ENCODE measurements around the gene ANKRD44. TPM values are rescaled to one million over a fixed set of nuclear protein-coding genes. Genes with fewer than 3 reads are reported as not detected.

Gene ANKRD44
- total RNA-seq, 2 experiments from 2014 or later, result 223 to 283 TPM

- Mint-ChIP-seq H3K4me1 (peaks cover 29% of the 10 kb centered on the region), H3K9me3 (no peaks in the 10 kb centered on the region), H3K27ac (peak overlapping the region; percentile 62), H3K4me3 (no peak overlapping the region), H3K36me3 (ENCODE audit: low read depth) (peaks cover 59% of the 10 kb centered on the region), H3K27me3 (no peaks in the 10 kb centered on the region)
- no peak for DNase-seq
- ChIA-PET CTCF (no interaction called here), POLR2A (no interaction called here)
Observed at GRCh38 chr2:196984903-196985302, 325.7 kb downstream of the ANKRD44 start.

- H3K4me3 Mint-ChIP-seq, result no peak overlapping the region
- H3K4me1 Mint-ChIP-seq, result peaks cover 20% of the 10 kb centered on the region
- H3K27ac Mint-ChIP-seq, result no peak overlapping the region
- ChIA-PET CTCF (no interaction called here), POLR2A (no interaction called here)
- no peaks in the 10 kb centered on the region for H3K9me3 Mint-ChIP-seq
- no peak for DNase-seq
- H3K27me3 Mint-ChIP-seq, result no peaks in the 10 kb centered on the region
- peaks cover 55% of the 10 kb centered on the region for H3K36me3 Mint-ChIP-seq (ENCODE audit: low read depth)
Observed at GRCh38 chr2:196983934-196984333, 326.6 kb downstream of the ANKRD44 start.

GRCh38 chr2:196980473-196980872 is 330.1 kb downstream of the ANKRD44 start:
- ChIA-PET POLR2A (no interaction called here), CTCF (interaction anchor here (1.1 to 1.5 kb wide), 4 partner anchors 13 to 157 kb away, joined by 3 to 4 read pairs (median 4); no protein-coding TSS in a partner anchor)
- Mint-ChIP-seq H3K9me3 (peaks cover 7% of the 10 kb centered on the region), H3K27ac (no peak overlapping the region), H3K4me1 (peaks cover 5% of the 10 kb centered on the region), H3K4me3 (no peak overlapping the region), H3K27me3 (no peaks in the 10 kb centered on the region), H3K36me3 (ENCODE audit: low read depth) (peaks cover 34% of the 10 kb centered on the region)
- DNase-seq, result no peak

- ChIA-PET CTCF (interaction anchor here (1.1 to 1.4 kb wide), 2 partner anchors 10 to 23 kb away, joined by 3 to 6 read pairs; no protein-coding TSS in a partner anchor), POLR2A (no interaction called here)
- DNase-seq, result no peak
- H3K4me3 Mint-ChIP-seq, result no peak overlapping the region
- peaks cover 7% of the 10 kb centered on the region for H3K4me1 Mint-ChIP-seq
- peaks cover 31% of the 10 kb centered on the region for H3K36me3 Mint-ChIP-seq (ENCODE audit: low read depth)
- no peaks in the 10 kb centered on the region for H3K27me3 Mint-ChIP-seq
- peaks cover 7% of the 10 kb centered on the region for H3K9me3 Mint-ChIP-seq
- H3K27ac Mint-ChIP-seq, result no peak overlapping the region
Observed at GRCh38 chr2:196980001-196980400, 330.6 kb downstream of the ANKRD44 start.

- H3K9me3 Mint-ChIP-seq, result peaks cover 9% of the 10 kb centered on the region
- DNase-seq, result no peak
- ChIA-PET POLR2A (no interaction called here), CTCF (no interaction called here)
- no peak overlapping the region for H3K4me3 Mint-ChIP-seq
- H3K27ac Mint-ChIP-seq, result no peak overlapping the region
- H3K36me3 Mint-ChIP-seq (ENCODE audit: low read depth), result peaks cover 19% of the 10 kb centered on the region
- H3K4me1 Mint-ChIP-seq, result peaks cover 9% of the 10 kb centered on the region
- no peaks in the 10 kb centered on the region for H3K27me3 Mint-ChIP-seq
Observed at GRCh38 chr2:196977507-196977906, 333.1 kb downstream of the ANKRD44 start.

GRCh38 chr2:196974970-196975369 is 335.6 kb downstream of the ANKRD44 start:
- H3K27ac Mint-ChIP-seq, result no peak overlapping the region
- ChIA-PET POLR2A (interaction anchor here (0.6 kb wide), 1 partner anchor 81 kb away, joined by 4 read pairs; no protein-coding TSS in a partner anchor), CTCF (no interaction called here)
- H3K4me1 Mint-ChIP-seq, result peaks cover 10% of the 10 kb centered on the region
- no peak overlapping the region for H3K4me3 Mint-ChIP-seq
- no peaks in the 10 kb centered on the region for H3K27me3 Mint-ChIP-seq
- H3K36me3 Mint-ChIP-seq (ENCODE audit: low read depth), result peaks cover 11% of the 10 kb centered on the region
- peaks cover 9% of the 10 kb centered on the region for H3K9me3 Mint-ChIP-seq
- no peak for DNase-seq

- Mint-ChIP-seq H3K4me3 (no peak overlapping the region), H3K36me3 (ENCODE audit: low read depth) (peaks cover 6% of the 10 kb centered on the region), H3K27me3 (no peaks in the 10 kb centered on the region), H3K9me3 (peaks cover 13% of the 10 kb centered on the region), H3K4me1 (peaks cover 7% of the 10 kb centered on the region), H3K27ac (no peak overlapping the region)
- ChIA-PET CTCF (interaction anchor here (1.0 to 1.3 kb wide), 3 partner anchors 8 to 18 kb away, joined by 3 to 4 read pairs (median 3); no protein-coding TSS in a partner anchor), POLR2A (no interaction called here)
- DNase-seq, result no peak
Observed at GRCh38 chr2:196971574-196972279, 338.9 kb downstream of the ANKRD44 start.

- POLR2A ChIA-PET, result no interaction called here
- DNase-seq, result no peak
- CTCF ChIA-PET, result interaction anchor here (0.6 to 1.6 kb wide), 7 partner anchors 8 to 98 kb away, joined by 3 to 6 read pairs (median 4); no protein-coding TSS in a partner anchor
- no peak overlapping the region for H3K4me3 Mint-ChIP-seq
- H3K27ac Mint-ChIP-seq, result no peak overlapping the region
- H3K36me3 Mint-ChIP-seq (ENCODE audit: low read depth), result peaks cover 3% of the 10 kb centered on the region
- H3K27me3 Mint-ChIP-seq, result no peaks in the 10 kb centered on the region
- H3K4me1 Mint-ChIP-seq, result peaks cover 6% of the 10 kb centered on the region
- H3K9me3 Mint-ChIP-seq, result peaks cover 14% of the 10 kb centered on the region
Observed at GRCh38 chr2:196970099-196970498, 340.5 kb downstream of the ANKRD44 start.

GRCh38 chr2:196968516-196968915 is 342.1 kb downstream of the ANKRD44 start:
- no peak for DNase-seq
- CTCF ChIA-PET, result interaction anchor here (1.6 kb wide), 1 partner anchor 12 kb away, joined by 4 read pairs; no protein-coding TSS in a partner anchor
- no peaks in the 10 kb centered on the region for H3K36me3 Mint-ChIP-seq (ENCODE audit: low read depth)

GRCh38 chr2:196967775-196968174 is 342.8 kb downstream of the ANKRD44 start:
- peaks cover 3% of the 10 kb centered on the region for H3K36me3 Mint-ChIP-seq (ENCODE audit: low read depth)
- H3K4me1 Mint-ChIP-seq, result peaks cover 11% of the 10 kb centered on the region
- DNase-seq, result no peak
- no peak overlapping the region for H3K27ac Mint-ChIP-seq
- ChIA-PET POLR2A (no interaction called here), CTCF (no interaction called here)
- peaks cover 16% of the 10 kb centered on the region for H3K9me3 Mint-ChIP-seq
- H3K27me3 Mint-ChIP-seq, result no peaks in the 10 kb centered on the region
- H3K4me3 Mint-ChIP-seq, result no peak overlapping the region

More at GRCh38 chr2:196968516-196968915, 342.1 kb downstream of the ANKRD44 start:
- Mint-ChIP-seq H3K4me3 (no peak overlapping the region), H3K4me1 (peaks cover 6% of the 10 kb centered on the region), H3K27me3 (no peaks in the 10 kb centered on the region), H3K27ac (no peak overlapping the region), H3K9me3 (peaks cover 12% of the 10 kb centered on the region)
- POLR2A ChIA-PET, result no interaction called here

GRCh38 chr2:196967116-196967515 is 343.5 kb downstream of the ANKRD44 start:
- no peak overlapping the region for H3K4me3 Mint-ChIP-seq
- DNase-seq, result no peak
- H3K4me1 Mint-ChIP-seq, result peaks cover 16% of the 10 kb centered on the region
- peaks cover 4% of the 10 kb centered on the region for H3K36me3 Mint-ChIP-seq (ENCODE audit: low read depth)
- H3K27me3 Mint-ChIP-seq, result no peaks in the 10 kb centered on the region
- CTCF ChIA-PET, result no interaction called here
- peaks cover 16% of the 10 kb centered on the region for H3K9me3 Mint-ChIP-seq
- no peak overlapping the region for H3K27ac Mint-ChIP-seq
- POLR2A ChIA-PET, result no interaction called here

GRCh38 chr2:196966061-196966460 is 344.5 kb downstream of the ANKRD44 start:
- POLR2A ChIA-PET, result no interaction called here
- DNase-seq, result no peak
- Mint-ChIP-seq H3K36me3 (ENCODE audit: low read depth) (peaks cover 4% of the 10 kb centered on the region), H3K27ac (no peak overlapping the region), H3K4me1 (peaks cover 23% of the 10 kb centered on the region), H3K9me3 (peaks cover 16% of the 10 kb centered on the region), H3K27me3 (no peaks in the 10 kb centered on the region), H3K4me3 (no peak overlapping the region)
- CTCF ChIA-PET, result interaction anchor here (0.6 kb wide), 1 partner anchor 309 kb away, joined by 3 read pairs; no protein-coding TSS in a partner anchor

- H3K36me3 Mint-ChIP-seq (ENCODE audit: low read depth), result peaks cover 4% of the 10 kb centered on the region
- H3K9me3 Mint-ChIP-seq, result peaks cover 16% of the 10 kb centered on the region
- H3K4me3 Mint-ChIP-seq, result no peak overlapping the region
- POLR2A ChIA-PET, result no interaction called here
- no peak overlapping the region for H3K27ac Mint-ChIP-seq
- CTCF ChIA-PET, result interaction anchor here (0.6 kb wide), 1 partner anchor 309 kb away, joined by 3 read pairs; no protein-coding TSS in a partner anchor
- H3K4me1 Mint-ChIP-seq, result peaks cover 24% of the 10 kb centered on the region
- no peaks in the 10 kb centered on the region for H3K27me3 Mint-ChIP-seq
- DNase-seq, result no peak
Observed at GRCh38 chr2:196965651-196966050, 344.9 kb downstream of the ANKRD44 start.

All from activated CD4-positive, alpha-beta T cell treated with anti-CD3 and anti-CD28 coated beads, Interleukin-2, amount 10 ng/mL, durations not matched to agents 7 days and 5 days (primary cell).